NCI-H1105 (cell line): ENCODE data around the gene LETM1.

ENCODE experiments used
- DNase-seq: peaks from one replicate; lab custom pipeline; 2025; lab: John Stamatoyannopoulos, UW

LETM1 gene

DNA sequence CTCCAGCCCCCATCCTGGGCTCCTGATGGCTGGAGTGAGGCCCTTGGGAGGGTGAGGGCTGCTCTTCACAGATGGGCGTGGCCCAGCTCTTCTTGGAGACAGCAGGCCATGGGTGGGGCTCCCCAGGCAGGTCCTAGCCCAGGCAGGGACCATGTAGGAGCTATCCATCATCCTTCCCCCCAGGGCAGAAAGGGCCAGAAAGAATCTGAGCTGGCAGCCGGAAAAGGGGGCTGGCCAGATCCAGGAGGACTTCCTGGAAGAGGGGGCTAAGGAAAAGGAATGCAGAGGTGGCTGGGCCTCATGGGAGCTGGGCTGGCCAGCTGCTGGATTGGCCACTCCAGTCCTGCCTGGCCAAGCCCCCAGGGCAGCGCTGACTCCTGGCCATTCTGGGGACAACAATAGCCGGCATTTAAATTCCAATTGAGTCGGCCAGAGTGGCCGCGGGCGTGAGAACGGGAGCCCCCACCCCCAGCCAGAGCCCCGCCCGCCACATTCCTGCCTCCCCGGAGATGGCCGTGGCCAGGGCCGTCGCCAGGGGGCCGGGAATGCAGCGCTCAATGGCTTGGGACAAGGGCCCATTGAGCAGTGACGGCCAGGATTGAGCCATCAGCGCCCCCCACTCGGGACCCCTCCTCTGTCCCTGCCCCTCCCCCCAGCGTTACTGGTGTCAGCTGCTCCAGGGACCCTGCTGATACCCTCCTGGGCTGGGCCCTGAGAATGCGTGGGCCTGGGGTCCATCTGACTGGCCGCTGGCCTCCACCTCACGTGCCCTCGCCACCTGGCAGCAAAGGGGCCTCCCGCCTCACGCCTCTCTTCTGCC is 77.9 kb downstream of the LETM1 start:
- no peak for DNase-seq

DNA sequence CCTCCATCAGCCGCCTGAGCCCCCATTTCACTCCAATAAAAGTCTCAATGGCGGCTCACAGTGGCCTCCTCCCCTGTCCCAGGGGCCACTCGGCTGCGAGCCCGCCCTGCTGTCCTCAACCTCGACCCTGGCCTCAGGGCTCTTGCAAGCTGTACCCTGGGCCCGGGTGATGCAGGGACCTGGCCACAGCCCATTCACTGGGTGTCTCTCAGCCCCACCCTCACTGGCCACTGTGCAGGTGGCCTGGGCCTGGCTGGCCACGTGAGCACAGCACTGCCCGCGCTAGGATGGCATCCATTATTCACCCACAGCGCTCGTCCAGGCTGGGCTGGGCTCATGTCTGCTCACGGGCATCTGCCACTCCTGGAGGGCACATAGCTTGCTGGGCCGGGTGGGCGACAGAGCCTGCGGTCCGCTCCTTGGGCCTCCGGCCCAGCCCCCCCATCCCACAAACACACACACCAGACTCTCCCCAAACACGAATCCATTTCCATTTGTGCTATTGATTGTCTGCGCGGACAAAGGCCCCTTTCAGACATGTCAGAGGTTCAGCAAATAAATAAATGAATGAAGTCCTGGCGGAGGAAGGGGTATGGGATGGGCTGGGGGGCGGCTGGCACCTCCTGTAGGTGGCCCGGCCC is 79.3 kb downstream of the LETM1 start:
- DNase-seq, result no peak

DNA sequence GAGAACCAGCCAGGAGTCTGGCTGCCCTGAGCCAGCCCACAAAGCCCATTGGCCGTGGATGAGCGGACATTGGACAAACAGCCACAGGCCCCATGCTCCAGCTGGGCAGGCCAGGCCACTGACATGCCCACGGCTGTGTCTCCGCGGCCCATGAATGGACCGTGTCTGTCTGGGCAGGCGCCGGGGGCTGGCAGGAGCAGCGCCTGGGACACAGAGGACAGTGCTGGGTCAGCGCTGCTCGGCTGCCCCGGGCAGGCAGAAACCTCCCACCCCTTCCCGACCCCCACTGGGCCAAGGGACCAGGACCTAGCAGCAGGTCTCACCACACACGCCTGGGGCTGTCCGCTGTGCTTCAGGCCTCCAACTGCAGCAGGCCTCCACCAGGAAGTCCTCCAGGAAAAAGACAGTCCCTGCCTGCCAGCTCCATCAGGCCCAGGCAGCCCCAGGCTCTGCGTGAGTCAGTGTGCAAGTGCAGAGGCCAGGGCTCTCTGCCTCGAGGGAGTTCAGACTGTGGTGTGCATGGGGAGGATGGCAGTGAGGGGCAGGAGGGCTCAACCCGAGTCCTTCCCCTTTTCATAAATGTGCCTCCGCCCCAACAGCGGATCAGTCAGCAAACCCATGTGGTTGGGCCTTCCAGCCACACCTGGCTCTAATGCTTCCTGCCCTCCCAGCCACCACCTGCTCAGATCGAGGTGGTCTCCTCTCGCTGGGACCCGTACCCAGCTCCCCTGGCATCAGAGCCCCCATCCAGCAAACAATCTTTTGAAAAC is 80.0 kb downstream of the LETM1 start:
- no peak for DNase-seq

DNA sequence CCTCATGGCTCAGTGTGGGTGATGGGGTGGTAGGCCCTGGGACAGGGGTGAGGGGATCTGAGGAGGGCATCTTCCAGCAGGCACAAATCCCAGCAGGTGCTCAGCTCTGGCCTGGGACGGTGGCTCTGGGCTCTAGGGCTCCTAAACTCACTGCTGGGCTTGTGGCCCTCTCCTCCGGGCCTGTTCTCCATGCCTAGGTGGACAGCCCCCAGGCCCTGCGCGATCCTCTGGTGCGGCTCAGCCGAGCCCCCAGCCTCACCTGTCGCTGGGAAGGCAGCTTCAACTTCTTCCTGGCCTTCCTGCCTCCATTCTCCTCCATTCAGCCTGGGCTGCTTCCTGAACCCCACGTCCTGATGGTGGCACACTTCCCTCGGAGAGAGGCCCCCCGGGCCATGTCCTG is 82.2 kb downstream of the LETM1 start:
- no peak for DNase-seq

DNA sequence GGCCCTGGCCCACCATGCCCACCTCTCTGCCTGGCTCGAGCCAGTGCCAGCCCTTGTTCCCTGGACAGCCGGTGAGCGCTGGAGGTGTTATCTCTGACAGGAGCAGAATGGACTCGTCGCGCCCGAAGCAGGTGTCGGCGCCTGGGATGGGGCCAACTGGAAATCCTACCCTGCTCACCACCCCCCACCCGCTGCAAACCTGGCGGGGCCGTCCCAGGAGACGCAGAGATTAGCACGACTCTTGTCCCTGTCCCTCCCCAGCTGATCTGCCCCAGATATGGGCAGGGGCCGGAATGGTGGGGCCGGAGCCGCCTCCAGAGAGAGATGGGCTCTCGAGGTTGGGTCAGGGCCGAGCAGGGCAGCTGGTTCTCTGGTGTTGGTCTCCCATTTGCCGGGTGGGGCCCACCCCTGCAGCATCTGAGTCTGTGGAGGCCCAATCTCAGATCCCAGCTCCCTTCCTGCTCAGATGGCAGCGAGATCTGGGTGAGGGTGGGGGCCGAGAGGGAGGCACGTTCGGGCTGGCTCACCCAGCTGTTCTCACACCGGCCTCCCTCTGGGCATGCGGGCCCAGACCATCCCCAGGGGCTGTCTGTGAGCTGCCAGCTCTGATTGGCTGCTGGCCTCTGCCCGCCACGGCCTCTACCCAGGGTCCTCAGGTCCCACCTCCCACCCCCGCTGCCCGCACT is 83.0 kb downstream of the LETM1 start:
- no peak for DNase-seq

DNA sequence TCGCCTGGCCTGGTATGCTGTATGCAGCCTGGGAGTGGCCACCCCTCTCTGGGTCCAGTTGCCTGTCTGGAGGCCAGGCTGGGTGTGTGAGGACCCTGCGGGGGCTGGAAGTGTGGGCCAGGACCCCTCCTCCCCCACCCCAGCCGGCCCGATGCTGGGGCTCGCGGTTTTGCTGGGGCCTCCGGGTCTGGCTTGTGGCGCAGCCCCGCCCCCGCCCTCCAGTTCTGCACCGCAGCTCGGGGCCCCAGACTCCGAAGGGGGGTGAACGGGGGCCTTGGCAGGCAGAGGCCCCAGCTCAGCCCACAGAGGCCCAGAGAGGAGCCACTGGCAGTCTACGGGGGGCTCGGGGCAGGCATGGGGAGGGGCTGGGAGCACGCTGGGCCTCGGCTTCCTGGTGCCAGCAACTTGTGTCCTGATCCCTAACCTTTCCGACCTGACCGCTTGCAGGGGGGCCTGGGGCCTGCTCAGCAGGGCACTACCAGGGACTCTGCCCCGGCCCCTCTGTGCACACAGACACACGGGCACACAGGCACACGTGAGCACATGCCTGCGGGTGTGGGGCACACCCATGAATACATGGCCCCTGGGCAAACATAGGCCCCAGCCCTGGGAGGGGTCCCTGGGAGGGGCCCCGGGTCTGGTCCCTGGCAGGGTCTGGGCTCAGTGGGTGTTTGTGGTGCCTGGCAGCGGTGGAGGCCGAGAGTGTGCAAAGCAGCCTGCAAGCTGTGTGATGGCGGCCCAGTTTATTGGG is 84.2 kb downstream of the LETM1 start:
- no peak for DNase-seq

DNA sequence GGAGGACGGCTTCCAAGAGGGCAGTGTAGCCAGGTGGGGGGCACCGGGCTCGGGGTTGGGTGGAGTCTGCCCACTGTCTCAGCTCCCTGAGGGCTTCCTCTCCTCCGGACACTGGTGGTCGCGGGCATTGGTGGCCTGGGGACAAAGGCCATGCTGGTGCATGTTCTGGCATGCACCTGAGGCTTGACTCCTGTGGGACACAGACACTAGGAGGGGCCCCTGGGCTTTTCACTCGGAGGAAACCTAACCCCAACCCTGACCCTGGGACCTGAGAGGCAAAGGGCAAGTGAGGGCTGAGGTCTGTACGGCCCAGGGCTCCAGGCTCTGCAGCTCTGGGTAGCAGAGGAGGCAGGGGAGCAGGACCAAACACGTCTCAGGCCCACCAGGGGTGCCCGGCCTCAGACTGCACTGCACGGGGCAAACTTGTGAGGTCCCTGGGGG is 85.1 kb downstream of the LETM1 start:
- no peak for DNase-seq

DNA sequence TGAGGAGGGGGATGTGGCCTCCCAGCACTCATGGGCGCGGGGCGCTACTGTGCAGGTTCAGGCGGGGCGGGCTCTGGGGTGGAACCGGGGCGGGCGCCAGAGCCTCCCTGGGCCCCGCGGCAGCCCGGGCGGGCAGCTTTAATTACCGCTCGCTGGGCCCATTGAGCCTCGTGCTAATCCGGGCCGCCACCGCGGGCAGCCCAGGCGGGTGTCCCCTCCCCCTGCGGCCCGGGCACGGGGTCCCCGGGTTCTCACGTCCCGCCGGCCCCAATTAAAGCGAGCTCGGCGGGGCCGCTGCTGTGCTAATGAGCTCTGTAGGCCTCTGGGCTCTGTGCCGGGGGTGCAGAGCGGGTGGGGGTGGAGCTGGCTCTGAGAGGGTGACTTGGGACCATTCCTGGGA is 85.7 kb downstream of the LETM1 start:
- no peak for DNase-seq

DNA sequence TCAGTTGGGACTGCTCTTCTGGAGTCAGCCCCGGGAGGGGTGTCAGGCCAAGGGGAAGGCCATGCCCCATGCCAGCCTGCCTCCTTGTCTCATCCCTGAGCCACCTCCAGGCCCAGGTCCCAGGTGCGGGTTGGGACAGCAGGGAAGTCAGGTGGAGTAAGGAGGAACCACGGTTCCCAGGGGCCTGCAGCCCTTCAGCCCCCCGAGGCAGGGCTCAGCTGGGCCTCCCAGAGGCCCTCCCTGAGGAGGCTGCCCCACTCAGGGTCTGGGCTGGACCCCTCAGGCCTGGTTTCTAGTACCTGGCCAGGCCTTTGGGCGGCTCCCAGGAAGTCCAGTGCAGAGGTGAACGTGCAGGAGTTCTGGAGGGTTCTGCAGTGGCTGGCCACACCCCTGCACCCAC is 86.3 kb downstream of the LETM1 start:
- no peak for DNase-seq

DNA sequence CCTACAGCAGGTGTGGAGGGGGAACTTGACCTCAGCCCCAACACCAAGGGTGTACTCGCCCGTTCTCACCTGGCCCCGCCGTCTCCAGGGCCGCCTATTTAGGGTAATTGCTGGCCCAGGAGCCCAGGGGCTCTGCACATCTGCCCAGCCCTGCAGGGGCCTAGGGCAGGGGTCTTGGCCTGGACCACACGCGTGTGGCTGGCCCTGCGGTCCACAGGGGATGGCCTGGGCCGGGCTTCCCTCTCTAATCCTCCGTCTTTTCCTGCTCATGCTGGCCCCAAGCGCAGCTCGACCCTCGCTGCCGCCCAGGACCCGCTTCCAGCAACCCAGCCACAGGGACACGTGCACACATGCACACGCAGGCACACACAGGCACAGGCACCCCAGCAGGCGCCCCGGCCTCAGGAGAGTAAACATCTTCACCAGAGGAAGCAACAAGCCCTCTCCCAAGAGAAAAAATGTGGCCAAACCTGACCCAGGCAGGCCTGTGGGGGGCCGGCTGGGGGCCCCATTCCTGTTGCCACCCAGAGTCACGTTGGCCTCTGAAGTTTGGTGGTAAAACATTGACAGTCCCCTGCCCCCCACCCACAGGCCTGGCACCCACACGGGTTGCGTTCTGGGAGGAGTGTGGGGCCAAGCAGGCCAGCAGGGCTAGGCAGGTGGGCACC is 87.5 kb downstream of the LETM1 start:
- DNase-seq, result no peak

DNA sequence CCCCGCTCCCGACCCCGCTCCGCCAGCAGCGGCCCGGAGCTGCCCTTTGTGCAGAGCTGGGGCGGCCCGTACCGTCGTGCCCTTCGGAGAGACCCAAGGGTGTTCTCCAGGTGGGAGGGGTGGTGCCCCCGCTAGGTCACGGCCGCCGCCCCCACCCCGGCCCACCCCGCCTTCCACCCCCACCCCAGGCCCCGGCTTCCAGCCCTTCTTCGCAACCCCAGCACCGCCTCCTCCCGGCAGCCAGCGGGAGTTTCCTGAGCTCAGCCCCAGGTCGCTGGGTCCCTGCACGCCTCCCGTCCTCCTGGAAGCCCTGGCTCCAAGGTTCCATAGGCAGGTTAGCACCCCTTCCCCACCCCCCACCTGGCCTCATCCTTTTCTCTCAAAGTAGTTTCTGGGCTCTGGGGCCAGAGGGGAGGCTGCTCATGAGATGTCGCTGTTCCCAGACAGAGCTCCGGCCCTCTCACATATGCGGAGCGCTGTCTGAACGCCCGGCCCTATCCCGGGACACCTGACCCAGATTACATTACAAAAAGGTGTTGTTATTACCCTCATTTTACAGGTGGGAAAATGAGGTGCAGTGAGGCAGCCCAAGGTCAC is 88.1 kb downstream of the LETM1 start:
- DNase-seq, result no peak

DNA sequence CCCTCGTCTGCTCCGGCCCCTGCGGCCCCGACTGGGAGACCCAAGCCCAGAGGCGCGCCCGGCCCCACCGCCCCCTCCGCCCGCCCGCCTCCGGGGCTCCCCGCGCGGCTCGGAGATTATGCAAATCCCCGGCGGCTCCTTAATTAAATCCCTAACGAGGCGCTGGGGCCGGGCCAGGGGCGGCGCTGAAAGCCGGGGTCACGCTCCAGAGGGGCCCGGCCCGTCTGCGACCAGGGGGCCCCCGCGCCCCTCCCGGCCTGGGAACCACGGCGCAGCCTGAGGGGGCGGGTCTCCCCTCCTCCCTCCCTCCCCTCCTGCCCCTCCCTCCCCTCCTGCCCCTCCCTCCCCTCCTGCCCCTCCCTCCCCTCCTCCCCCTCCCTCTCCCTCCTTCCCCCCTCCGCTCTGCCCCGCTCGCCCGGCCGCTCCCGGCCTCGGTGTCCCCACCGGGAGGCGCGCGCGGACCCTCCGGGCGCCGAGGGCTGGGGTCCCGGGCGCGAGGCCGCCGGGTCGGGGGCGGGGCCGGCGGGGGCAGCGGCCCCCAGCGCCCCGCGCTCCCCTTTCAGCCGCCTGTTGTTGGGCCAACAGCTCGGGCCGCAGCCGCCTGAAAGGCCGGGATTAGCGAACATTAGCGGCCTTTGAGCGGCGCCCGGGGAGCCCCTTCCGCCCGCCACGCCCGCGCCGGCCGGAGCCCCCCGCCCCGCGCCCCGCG is 88.7 kb downstream of the LETM1 start:
- DNase-seq, result no peak

DNA sequence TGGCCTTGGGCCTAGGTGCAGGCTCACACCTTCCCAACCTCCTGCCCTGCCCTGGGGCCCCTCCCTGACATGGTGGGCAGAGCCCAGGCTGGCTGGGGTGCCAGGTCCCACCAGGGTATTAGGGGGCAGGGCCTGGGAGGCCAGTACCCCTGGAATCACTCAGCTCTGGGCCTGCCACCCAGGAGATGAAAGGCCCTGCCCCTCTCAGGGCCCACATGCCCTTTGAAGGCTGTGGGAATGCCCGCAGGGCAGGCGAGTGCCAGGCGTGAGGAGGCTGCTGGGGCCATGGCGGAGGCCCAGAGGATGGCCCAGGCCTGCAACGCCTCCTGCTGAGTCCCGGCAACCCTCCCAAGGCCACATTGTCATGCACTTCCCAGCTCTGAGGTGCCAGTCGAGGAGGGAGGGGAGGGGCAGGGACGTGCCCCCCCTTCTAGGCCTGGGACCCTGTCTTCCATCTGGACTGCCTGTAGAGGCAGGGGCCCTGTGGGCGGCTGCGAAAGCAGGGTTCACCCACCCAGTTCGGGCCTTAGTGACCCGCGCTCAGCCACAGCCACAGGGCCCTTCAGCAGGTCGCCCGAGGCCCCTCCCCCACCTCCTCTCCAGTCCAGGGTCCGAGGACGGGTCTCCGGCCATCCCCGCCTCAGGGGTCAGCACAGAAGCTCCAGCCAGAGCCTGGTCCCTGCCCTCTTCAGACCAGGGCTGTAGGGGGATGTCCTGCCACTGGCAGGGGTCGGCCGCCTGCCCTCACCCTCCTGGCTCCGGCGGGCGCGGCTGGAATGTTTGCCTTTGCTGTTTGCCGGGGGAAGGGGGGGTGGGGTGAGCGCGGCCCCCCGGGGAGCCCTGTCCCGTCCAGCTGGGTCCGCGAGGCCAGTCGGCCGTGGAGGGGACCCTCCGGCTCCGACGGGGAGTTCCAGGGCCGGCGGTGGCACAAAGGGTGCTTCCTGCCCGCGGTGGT is 89.6 kb downstream of the LETM1 start:
- no peak for DNase-seq

DNA sequence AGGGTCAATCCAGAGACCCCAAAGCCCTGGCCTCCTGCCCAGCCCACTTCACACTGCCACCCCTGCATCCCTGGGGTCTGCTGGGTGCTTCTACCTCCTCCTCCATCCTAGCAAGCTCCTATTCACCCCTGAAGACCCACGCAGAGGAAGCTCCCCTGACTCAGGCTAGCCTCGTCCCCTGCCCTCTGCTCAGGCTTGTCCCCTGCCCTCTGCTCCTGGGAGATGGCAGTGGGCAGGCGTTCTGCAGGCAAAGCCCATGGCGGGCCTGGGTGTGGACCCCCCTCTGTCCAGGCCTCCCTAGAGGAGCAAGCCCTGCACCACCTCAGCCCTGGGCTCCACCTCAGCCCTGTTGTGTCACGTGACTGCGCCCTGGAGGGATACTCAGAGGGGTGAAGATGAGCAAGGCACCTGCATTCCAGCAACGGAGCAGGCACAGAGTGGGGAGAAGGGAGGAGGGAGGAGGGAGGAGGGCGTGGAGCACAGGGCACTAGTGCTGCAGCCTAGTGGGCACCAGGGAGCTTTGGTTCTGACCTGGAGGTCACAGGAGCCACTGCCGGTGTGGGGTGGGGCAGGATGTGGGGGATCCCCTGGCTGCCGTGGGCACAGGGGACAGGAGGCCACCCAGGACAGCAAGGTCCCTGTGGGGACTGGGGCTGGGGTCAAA is 90.4 kb downstream of the LETM1 start:
- DNase-seq, result no peak

DNA sequence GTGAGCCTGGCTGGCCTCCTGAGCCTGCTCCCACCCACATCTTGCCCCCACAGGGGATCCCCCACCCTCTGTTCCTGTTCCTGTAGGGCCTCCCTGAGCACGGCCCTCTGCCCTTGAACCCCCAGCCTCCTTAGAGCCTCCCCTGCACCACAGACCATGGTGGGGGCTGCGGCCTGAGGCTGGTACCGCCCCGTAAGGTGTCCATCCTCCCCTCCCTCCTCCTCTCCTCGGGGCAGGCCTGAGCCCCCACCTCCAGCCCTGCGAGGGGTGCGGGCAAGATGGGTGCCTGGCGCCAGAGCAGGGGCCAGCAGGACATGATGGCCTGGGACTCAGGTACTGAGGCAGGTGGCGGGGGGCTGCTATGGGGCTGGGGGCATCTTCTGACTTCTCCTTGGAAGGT is 91.3 kb downstream of the LETM1 start:
- no peak for DNase-seq

DNA sequence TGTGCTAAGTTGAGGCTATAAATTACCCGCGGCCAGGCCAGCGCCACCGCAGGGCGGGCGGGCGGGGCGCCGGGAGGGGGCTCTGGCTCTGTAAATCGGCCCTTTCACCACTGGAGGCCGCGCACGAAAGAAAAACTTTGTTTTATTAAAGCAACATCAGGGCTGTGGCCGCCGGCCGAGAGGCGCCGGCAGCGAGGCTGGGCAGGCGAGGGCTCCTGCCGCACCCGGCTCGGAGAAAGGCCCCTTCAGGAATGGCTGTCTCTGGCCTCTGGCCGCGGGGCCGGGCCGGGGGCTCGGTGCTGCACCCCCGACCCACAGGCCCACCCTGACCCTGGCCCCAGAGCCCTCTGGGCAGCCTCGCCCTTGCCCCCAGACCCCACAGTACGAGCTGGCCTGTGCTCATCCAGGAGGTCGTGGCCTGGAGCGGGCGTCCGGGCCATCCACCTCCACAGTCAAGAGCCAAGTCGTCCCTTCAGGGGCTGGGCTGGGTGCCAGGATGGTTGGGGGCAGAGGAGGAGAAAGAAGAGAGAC is 92.3 kb downstream of the LETM1 start:
- DNase-seq, result no peak

DNA sequence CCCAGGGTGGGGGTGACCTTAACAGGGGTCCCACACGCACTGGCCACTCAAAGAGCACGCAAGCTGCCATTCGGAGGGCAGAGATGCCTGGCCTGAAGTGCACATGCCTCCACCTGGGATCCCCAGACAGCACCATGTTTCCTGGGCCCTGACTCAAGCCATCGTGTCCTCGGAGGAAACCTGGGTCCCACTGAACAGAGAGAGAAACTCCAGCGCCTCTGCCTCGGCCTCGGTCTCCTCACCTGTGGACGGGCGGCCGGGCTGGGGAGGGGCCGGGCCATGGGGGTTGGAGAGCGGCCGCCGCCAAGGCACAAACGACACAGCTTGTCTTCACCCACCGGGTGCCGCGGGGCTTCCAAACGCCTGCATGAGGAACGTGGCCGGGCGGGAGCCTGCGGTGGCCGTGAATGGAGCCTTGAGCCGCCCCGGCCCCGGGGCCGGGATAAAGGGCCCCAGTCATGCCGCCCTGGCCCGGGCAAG is 92.8 kb downstream of the LETM1 start:
- no peak for DNase-seq
